GM12878 (cell line): Measurements from ENCODE around the gene CHST4. TPM values are rescaled to one million over a fixed set of nuclear protein-coding genes. Genes with fewer than 3 reads are reported as not detected.

Experiments used
- ATAC-seq: fragments of 200-7000 bp; cut with Tn5 transposase; 3 replicates; pipeline ENCODE4 v1.9.1; 2020; ENCODE audit warnings: mild to moderate bottlenecking, moderate library complexity
- BruUV-seq: library from RNA; stranded (reverse); fragments of 400-500 nt; replicated peaks from 2 replicates; lab custom pipeline; 2021; lab: Mats Ljungman, UMichigan
- CTCF ChIA-PET: fragments of 300-600 bp; sonication (Branson Sonifier 250); formaldehyde crosslinking; extraction: SDS; loops from one replicate; lab custom pipeline; 2021; ENCODE audit warnings: inconsistent platforms; lab: Yijun Ruan, JAX
- POLR2A ChIA-PET: fragments of 350-600 bp; formaldehyde crosslinking; extraction: SDS; loops from one replicate; lab custom pipeline; 2021; ENCODE audit warnings: inconsistent platforms; lab: Charles Lee
- RAD21 ChIA-PET: fragments of 300-600 bp; sonication (Branson Sonifier 250); formaldehyde crosslinking; loops from one replicate; lab custom pipeline; 2023; ENCODE audit warnings: antibody characterized with exemption; ENCODE audit not compliant: unreplicated experiment; lab: Charles Lee
- SMC1A ChIA-PET: fragments of 300-600 bp; sonication (Branson Sonifier 250); formaldehyde crosslinking; loops from one replicate; lab custom pipeline; 2023; ENCODE audit not compliant: unreplicated experiment, uncharacterized antibody; lab: Charles Lee
- DNase-seq: peaks from one replicate; pipeline ENCODE4 v3.0.0-alpha.2; 2011; ENCODE audit warnings: low read depth, low spot score
- FAIRE-seq: peaks from 3 replicates; lab custom pipeline; 2011; peaks lifted over from hg19 to GRCh38; lab: Jason Lieb, UNC
- H2AFZ ChIP-seq: 2 replicates; pipeline ENCODE4 v1.6.0; 2011; ENCODE audit warnings: low read depth, low read length, control low read depth; ENCODE audit not compliant: control insufficient read depth
- H3K27ac ChIP-seq: 2 replicates; pipeline ENCODE4 v1.5.1; 2011; ENCODE audit warnings: control low read depth; ENCODE audit not compliant: control insufficient read depth, insufficient read depth
- H3K27me3 ChIP-seq, 2 experiments: replicated peaks in 1 of 2; 2 replicates each; pipeline versions ENCODE4 v1.6.0 to v1.6.1; 2011; ENCODE audit warnings: low read length in 1 of 2; ENCODE audit not compliant: control insufficient read depth in 2 of 2, insufficient read depth in 2 of 2
- H3K36me3 ChIP-seq, 2 experiments: 2 replicates each; pipeline ENCODE4 v1.5.1; 2011; ENCODE audit warnings: low read length in 1 of 2; ENCODE audit not compliant: control insufficient read depth in 2 of 2, insufficient read depth in 2 of 2
- H3K4me1 ChIP-seq: 2 replicates; pipeline ENCODE4 v1.6.1; 2011; ENCODE audit warnings: mild to moderate bottlenecking, low read length, moderate library complexity, mixed read lengths; ENCODE audit not compliant: control insufficient read depth, insufficient read depth
- H3K4me2 ChIP-seq: 2 replicates; pipeline ENCODE4 v1.6.0; 2011; ENCODE audit warnings: control low read depth; ENCODE audit not compliant: control insufficient read depth, insufficient read depth
- H3K4me3 ChIP-seq: fragments of 200-600 bp; sonication (generic); 2 replicates; pipeline ENCODE4 v1.5.1; 2016
- H3K79me2 ChIP-seq: 2 replicates; pipeline ENCODE4 v1.6.0; 2011; ENCODE audit warnings: low read length; ENCODE audit not compliant: control insufficient read depth, insufficient read depth
- H3K9ac ChIP-seq: 2 replicates; pipeline ENCODE4 v1.8.0; 2011; ENCODE audit warnings: low read length, control low read depth, mixed read lengths; ENCODE audit not compliant: control insufficient read depth, insufficient read depth
- H3K9me3 ChIP-seq: replicated peaks from 3 replicates; pipeline ENCODE4 v1.5.1; 2011; ENCODE audit warnings: mild to moderate bottlenecking, low read length; ENCODE audit not compliant: control insufficient read depth, insufficient read depth
- H4K20me1 ChIP-seq: 2 replicates; pipeline ENCODE4 v1.6.0; 2011; ENCODE audit not compliant: control insufficient read depth, insufficient read depth
- BMI1 ChIP-seq: fragments of 450-650 bp; IDR thresholded peaks from 2 replicates; pipeline ENCODE4 v1.6.1; 2016; ENCODE audit warnings: mild to moderate bottlenecking, moderate library complexity, borderline replicate concordance
- CBX5 ChIP-seq: sonication (generic); IDR thresholded peaks from 2 replicates; pipeline ENCODE4 v1.6.1; 2016; ENCODE audit warnings: low read depth, moderate library complexity, mild to moderate bottlenecking, inconsistent platforms
- CHD2 ChIP-seq: IDR thresholded peaks from 2 replicates; pipeline ENCODE4 v1.6.1; 2011; ENCODE audit warnings: low read depth, low read length, improper control_type of control experiment, borderline replicate concordance
- KLF5 ChIP-seq: fragments of 450-650 bp; IDR thresholded peaks from 2 replicates; pipeline ENCODE4 v1.6.1; 2014; ENCODE audit warnings: mild to moderate bottlenecking; ENCODE audit not compliant: partially characterized antibody
- MLLT1 ChIP-seq: fragments of 450-650 bp; IDR thresholded peaks from 2 replicates; pipeline ENCODE4 v1.6.1; 2016; ENCODE audit warnings: mild to moderate bottlenecking
- PAX5 ChIP-seq: IDR thresholded peaks from 2 replicates; pipeline ENCODE4 v1.6.1; 2011; ENCODE audit warnings: low read depth, low read length, borderline replicate concordance
- PRDM15 ChIP-seq: fragments of 450-650 bp; formaldehyde crosslinking; IDR thresholded peaks from 2 replicates; pipeline ENCODE4 v1.4.0; 2020; ENCODE audit warnings: mild to moderate bottlenecking, moderate library complexity
- SMAD5 ChIP-seq: IDR thresholded peaks from 2 replicates; pipeline ENCODE4 v1.6.1; 2016; ENCODE audit warnings: antibody characterized with exemption, low read depth
- TARDBP ChIP-seq: IDR thresholded peaks from 2 replicates; pipeline ENCODE4 v1.6.1; 2016; ENCODE audit warnings: borderline replicate concordance
- ZNF217 ChIP-seq: fragments of 450-650 bp; IDR thresholded peaks from 2 replicates; pipeline ENCODE4 v1.6.1; 2017; ENCODE audit warnings: antibody characterized with exemption, mild to moderate bottlenecking
- WGBS: methylation state at CpG from one replicate; pipeline ENCODE4 v1.1.6; 2016; ENCODE audit warnings: low lambda C conversion rate; ENCODE audit not compliant: insufficient replicate concordance, insufficient coverage; ENCODE audit errors: missing lambda C conversion rate; 5-methylcytosine and 5-hydroxymethylcytosine counted together
- in situ Hi-C: fragments of 300-500 bp; cut with MboI; formaldehyde crosslinking; loops from 9 replicates; pipeline ENCODE4 v1.14.3; 2018; ENCODE audit warnings: mixed read lengths
- intact Hi-C: fragments of 100-400 bp; cut with micrococcal nuclease; formaldehyde crosslinking; loops from one replicate; pipeline ENCODE4 v1.14.2; 2022; ENCODE audit not compliant: unreplicated experiment
- polyA plus RNA-seq, 11 experiments: library from polyadenylated mRNA; depleted of rRNA in 4 of 11; unstranded in 6 of 11; stranded (reverse) in 5 of 11; fragments of >200 nt; fragmentation: Nextera tagmentation in 4 of 11; fragmentation: Illumina TruSeq in 1 of 11; extraction: Ambion mirVana in 4 of 11; extraction: Trizol in 1 of 11; gene quantifications; 1 replicate in 1 of 11; 2 replicates in 10 of 11; pipeline versions ENCODE4 v1.2.1 to v1.2.3, GENCODE V29; 2011 to 2016; ENCODE audit warnings: inconsistent platforms in 2 of 11, missing spikeins in 2 of 11, low read depth in 1 of 11
- total RNA-seq, 4 experiments: library from RNA; depleted of rRNA in 3 of 4; stranded (reverse); fragments of >200 nt in 3 of 4; fragmentation: Illumina TruSeq in 1 of 4; extraction: Trizol in 1 of 4; gene quantifications; 2 replicates each; pipeline versions ENCODE4 v1.2.1 to v1.2.3, GENCODE V29; 2013 to 2021

The CHST4 gene
- total and polyA plus RNA-seq, 10 of the 15 experiments (the other 5 are each of a cell fraction or from before 2014, with no cell fraction given), result 0.10 to 1.7 (median 0.79) TPM

- H3K4me2 ChIP-seq, result no peak overlapping the region
- FAIRE-seq, result no peak
- no peaks in the 10 kb centered on the region for H3K36me3 ChIP-seq
- no peak overlapping the region for H3K9ac ChIP-seq
- POLR2A ChIA-PET, result no interaction called here
- CTCF ChIA-PET, result interaction anchor here (1.2 to 12.8 kb wide), 5 partner anchors 14 to 62 kb away, joined by 4 to 312 read pairs (median 5); no protein-coding TSS in a partner anchor
- intact Hi-C loops, result loop anchor here (10.0 kb wide), 1 partner anchor 322 kb away; the partner anchor contains the start of gene ZNF821
- SMC1A ChIA-PET, result interaction anchor here (1.2 kb wide), 1 partner anchor 48 kb away, joined by 4 read pairs; no protein-coding TSS in a partner anchor
- TF ChIP-seq CBX5, result no peak
- no peak for ATAC-seq
- H3K4me3 ChIP-seq, result no peak overlapping the region
- RAD21 ChIA-PET, result interaction anchor here (1.5 kb wide), 1 partner anchor 48 kb away, joined by 4 read pairs; no protein-coding TSS in a partner anchor
- peaks cover 3% of the 10 kb centered on the region; the same call in 1 of the 2 replicates for H3K4me1 ChIP-seq
- no peak overlapping the region for H3K27ac ChIP-seq
- BruUV-seq, result no TSS peak
- 88% methylated on average over 1 of the region's 1 CpG for WGBS
- H3K9me3 ChIP-seq, result peaks cover 2% of the 10 kb centered on the region; the same call in 2 of the 3 replicates
- no peaks in the 10 kb centered on the region for H4K20me1 ChIP-seq
- H3K27me3 ChIP-seq, result no peaks in the 10 kb centered on the region
- H2AFZ ChIP-seq, result no peak overlapping the region
- H3K79me2 ChIP-seq, result no peaks in the 10 kb centered on the region
- no peak for DNase-seq
- in situ Hi-C loops, result no loop called here
Observed at GRCh38 chr16:71562552-71562951, 36.3 kb downstream of the CHST4 start.

GRCh38 chr16:71564335-71564967 is 38.2 kb downstream of the CHST4 start:
- TSS peak; percentile 91 for BruUV-seq
- FAIRE-seq, result peak; percentile 92
- Histone ChIP-seq H3K4me3 (peak overlapping the region; percentile 76), H3K9me3 (peaks cover 2% of the 10 kb centered on the region; the same call in 2 of the 3 replicates), H4K20me1 (no peaks in the 10 kb centered on the region), H3K9ac (peak overlapping the region; percentile 81), H3K36me3 (no peaks in the 10 kb centered on the region), H2AFZ (peak overlapping the region; percentile 94), H3K27me3 (no peaks in the 10 kb centered on the region), H3K4me2 (peak overlapping the region; percentile 93), H3K4me1 (peaks cover 3% of the 10 kb centered on the region; the same call in 1 of the 2 replicates), H3K79me2 (no peaks in the 10 kb centered on the region), H3K27ac (peak overlapping the region; percentile 91)
- ChIA-PET SMC1A (interaction anchor here (0.6 to 3.1 kb wide), 19 partner anchors 9 to 530 kb away, joined by 3 to 162 read pairs (median 5); partner anchors contain the start of genes TAT and ZNF821), CTCF (interaction anchor here (0.6 to 12.8 kb wide), 22 partner anchors 9 to 409 kb away, joined by 3 to 312 read pairs (median 6); partner anchors contain the start of genes TAT and ZNF23), RAD21 (interaction anchor here (0.7 to 6.4 kb wide), 21 partner anchors 9 to 560 kb away, joined by 3 to 213 read pairs (median 4); partner anchors contain the start of genes DHX38, PHLPP2, TAT and TXNL4B), POLR2A (interaction anchor here (0.6 to 2.4 kb wide), 8 partner anchors 12 to 1047 kb away, joined by 3 to 16 read pairs (median 4); partner anchors contain the start of genes DHX38, TAT and TXNL4B)
- no peak for DNase-seq
- in situ Hi-C loops (no loop called here), intact Hi-C loops (loop anchor here (2.0 to 10.0 kb wide), 2 partner anchors 182 to 320 kb away; partner anchors contain the start of gene ZNF821)
- WGBS, result 18% methylated on average over 19 of the region's 19 CpGs
- peak; percentile 1; the same call in 2 of the 3 replicates for ATAC-seq
- no peak for TF ChIP-seq PAX5
- peak; percentile 98 for TF ChIP-seq BMI1
- TF ChIP-seq CHD2, result no peak
- no peak for TF ChIP-seq ZNF217
- no peak for TF ChIP-seq TARDBP
- no peak for TF ChIP-seq MLLT1
- no peak for TF ChIP-seq PRDM15 (CRISPR knock-in tag)
- no peak for TF ChIP-seq KLF5
- no peak for TF ChIP-seq SMAD5
